ENCODE data around the gene MAPK1.
"Not testable (repeated sequence)": the region's sequence is repeated elsewhere in the genome, so short reads cannot be mapped to it uniquely, and the experiment has no call there.

Gene MAPK1

DNA sequence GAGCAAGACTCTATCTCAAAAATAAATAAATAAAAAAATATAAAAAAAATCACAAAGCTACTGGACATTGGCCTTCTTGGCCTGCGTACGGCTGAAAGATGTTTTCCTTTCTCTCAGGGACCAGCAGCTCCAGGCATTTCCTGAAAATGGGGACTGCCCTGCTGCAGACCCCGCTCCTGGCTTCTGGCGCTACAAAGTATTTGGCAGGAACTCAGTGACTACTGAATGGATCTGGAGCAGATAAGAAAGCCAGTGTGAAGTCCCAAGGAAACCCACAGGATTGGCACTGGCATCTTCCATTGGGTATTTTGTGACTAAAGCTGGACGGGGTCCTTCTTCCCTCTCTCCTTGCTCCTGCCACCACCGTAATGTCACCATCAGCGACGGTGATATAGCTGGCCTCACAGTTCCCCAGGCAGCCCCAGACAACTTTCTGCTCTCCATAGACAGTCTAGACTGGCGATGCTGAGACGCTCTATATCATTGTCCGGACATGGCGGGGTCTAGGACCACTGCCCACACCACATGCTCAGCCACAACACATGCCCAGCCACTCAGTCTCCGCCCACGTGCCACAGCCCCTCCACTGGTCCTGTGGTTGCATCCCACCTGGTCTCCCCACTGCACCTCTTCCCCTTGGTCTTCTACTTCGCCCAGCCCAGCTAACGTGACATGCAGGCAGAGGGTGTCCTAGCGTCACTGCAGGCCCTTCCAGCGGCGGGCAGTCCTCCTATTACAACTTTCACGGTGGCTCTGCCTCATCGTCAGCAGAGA lies 109.2 kb downstream of the MAPK1 start:
- H3K27ac ChIP-seq (ENCODE audit: low read length), result no peak overlapping the region
- H3K4me3 ChIP-seq (ENCODE audit: low read depth in 1 of 2, low read length in 2 of 2), result no peak overlapping the region
- peaks cover 27 to 33% of the 10 kb centered on the region in 2 donors for H3K36me3 ChIP-seq (ENCODE audit: control insufficient read depth in 1 of 2, insufficient read depth in 2 of 2, low read length in 2 of 2)
- no peaks in the 10 kb centered on the region for H3K9me3 ChIP-seq (ENCODE audit: control insufficient read depth in 1 of 2, low read length in 2 of 2)
- peaks cover 0 to 12% of the 10 kb centered on the region in 2 donors for H3K4me1 ChIP-seq (ENCODE audit: control insufficient read depth in 1 of 2, insufficient read depth in 2 of 2, low read length in 2 of 2)
- H3K27me3 ChIP-seq (ENCODE audit: low read depth, low read length), result no peaks in the 10 kb centered on the region

DNA sequence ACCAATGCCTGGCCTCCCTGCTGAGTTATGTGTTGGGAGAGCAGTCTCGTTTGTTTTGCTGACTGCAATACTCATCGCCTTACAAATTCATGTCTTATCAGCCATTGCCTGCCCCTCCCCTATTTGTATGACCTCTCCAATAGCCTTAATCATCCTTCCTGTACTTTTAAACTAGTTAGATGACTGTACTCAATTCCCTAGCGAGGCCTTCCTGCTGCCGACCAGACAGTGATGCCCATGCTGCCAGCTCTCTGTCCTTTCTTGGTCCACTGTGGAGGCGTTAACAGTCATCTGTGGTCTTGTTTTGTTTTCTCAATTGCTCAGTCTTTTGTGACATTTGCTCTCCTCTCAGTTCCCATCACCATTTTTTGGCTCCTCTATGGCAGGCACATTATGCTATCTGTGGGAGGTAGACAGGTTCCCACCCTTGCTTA lies 111.6 kb downstream of the MAPK1 start:
- no peak overlapping the region for H3K27ac ChIP-seq (ENCODE audit: low read length)
- peaks cover 11 to 24% of the 10 kb centered on the region in 2 donors for H3K36me3 ChIP-seq (ENCODE audit: control insufficient read depth in 1 of 2, insufficient read depth in 2 of 2, low read length in 2 of 2)
- H3K4me1 ChIP-seq (ENCODE audit: control insufficient read depth in 1 of 2, insufficient read depth in 2 of 2, low read length in 2 of 2), result peaks cover 0 to 12% of the 10 kb centered on the region in 2 donors
- no peak overlapping the region for H3K4me3 ChIP-seq (ENCODE audit: low read depth in 1 of 2, low read length in 2 of 2)
- no peaks in the 10 kb centered on the region for H3K27me3 ChIP-seq (ENCODE audit: low read depth, low read length)
- no peaks in the 10 kb centered on the region for H3K9me3 ChIP-seq (ENCODE audit: control insufficient read depth in 1 of 2, low read length in 2 of 2)

GRCh38 chr22:21754523-21754922 lies 112.9 kb downstream of the MAPK1 start:
- H3K27me3 ChIP-seq (ENCODE audit: low read depth, low read length), result no peaks in the 10 kb centered on the region
- H3K36me3 ChIP-seq (ENCODE audit: control insufficient read depth in 1 of 2, insufficient read depth in 2 of 2, low read length in 2 of 2), result peaks cover 11 to 24% of the 10 kb centered on the region in 2 donors
- H3K27ac ChIP-seq (ENCODE audit: low read length), result no peak overlapping the region
- no peaks in the 10 kb centered on the region for H3K9me3 ChIP-seq (ENCODE audit: control insufficient read depth in 1 of 2, low read length in 2 of 2)
- H3K4me3 ChIP-seq (ENCODE audit: low read depth in 1 of 2, low read length in 2 of 2), result no peak overlapping the region
- H3K4me1 ChIP-seq (ENCODE audit: control insufficient read depth in 1 of 2, insufficient read depth in 2 of 2, low read length in 2 of 2), result peaks cover 0 to 12% of the 10 kb centered on the region in 2 donors

DNA sequence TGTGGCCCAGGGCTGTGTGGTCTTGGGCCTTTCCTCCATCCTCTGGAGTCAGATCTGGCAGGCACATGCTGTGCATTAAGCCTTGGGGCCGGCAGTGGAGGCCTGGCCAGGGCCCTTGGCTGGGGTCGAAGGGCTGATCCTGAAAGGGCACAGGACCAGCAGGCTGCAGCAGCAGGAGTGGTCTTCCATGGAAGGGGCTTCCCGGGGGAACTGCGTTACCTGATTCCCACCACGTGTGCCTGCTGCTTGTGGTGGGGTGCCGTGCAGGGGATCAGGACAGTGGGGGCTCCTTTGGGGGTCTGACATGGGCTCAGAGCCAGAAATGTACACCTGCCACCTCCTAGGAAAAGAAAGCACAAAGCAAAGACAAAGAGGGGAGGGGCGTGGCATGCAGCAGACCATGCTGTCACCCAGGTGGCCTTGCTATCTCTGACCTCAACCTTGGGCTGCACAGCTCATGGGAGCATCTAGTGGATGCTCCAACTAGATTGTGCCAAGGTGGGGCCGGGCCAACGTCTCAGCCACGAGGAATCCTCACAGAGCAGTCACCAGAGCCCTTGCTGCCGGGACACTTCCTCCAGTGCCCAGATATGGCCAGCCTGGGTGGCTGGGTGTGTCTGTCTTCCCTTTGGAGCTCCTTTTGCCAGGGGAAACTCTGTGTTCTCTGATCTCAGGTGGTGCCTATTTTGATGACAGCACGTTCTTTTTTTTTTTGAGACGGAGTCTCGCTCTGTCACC lies 113.9 kb downstream of the MAPK1 start:
- Histone ChIP-seq H3K9me3 (ENCODE audit: control insufficient read depth in 1 of 2, low read length in 2 of 2) (no peaks in the 10 kb centered on the region), H3K27ac (ENCODE audit: low read length) (no peak overlapping the region), H3K4me1 (ENCODE audit: control insufficient read depth in 1 of 2, insufficient read depth in 2 of 2, low read length in 2 of 2) (peaks cover 0 to 12% of the 10 kb centered on the region in 2 donors), H3K36me3 (ENCODE audit: control insufficient read depth in 1 of 2, insufficient read depth in 2 of 2, low read length in 2 of 2) (peaks cover 11 to 24% of the 10 kb centered on the region in 2 donors), H3K4me3 (ENCODE audit: low read depth in 1 of 2, low read length in 2 of 2) (no peak overlapping the region), H3K27me3 (ENCODE audit: low read depth, low read length) (no peaks in the 10 kb centered on the region)

- Histone ChIP-seq H3K36me3 (ENCODE audit: control insufficient read depth in 1 of 2, insufficient read depth in 2 of 2, low read length in 2 of 2) (peaks cover 8 to 14% of the 10 kb centered on the region in 2 donors), H3K4me3 (ENCODE audit: low read depth in 1 of 2, low read length in 2 of 2) (no peak overlapping the region), H3K4me1 (ENCODE audit: control insufficient read depth in 1 of 2, insufficient read depth in 2 of 2, low read length in 2 of 2) (peaks cover 0 to 12% of the 10 kb centered on the region in 2 donors), H3K27ac (ENCODE audit: low read length) (no peak overlapping the region), H3K9me3 (ENCODE audit: control insufficient read depth in 1 of 2, low read length in 2 of 2) (no peaks in the 10 kb centered on the region), H3K27me3 (ENCODE audit: low read depth, low read length) (no peaks in the 10 kb centered on the region)
These were observed 115.2 kb downstream of the MAPK1 start for GRCh38 chr22:21752276-21752675.

DNA sequence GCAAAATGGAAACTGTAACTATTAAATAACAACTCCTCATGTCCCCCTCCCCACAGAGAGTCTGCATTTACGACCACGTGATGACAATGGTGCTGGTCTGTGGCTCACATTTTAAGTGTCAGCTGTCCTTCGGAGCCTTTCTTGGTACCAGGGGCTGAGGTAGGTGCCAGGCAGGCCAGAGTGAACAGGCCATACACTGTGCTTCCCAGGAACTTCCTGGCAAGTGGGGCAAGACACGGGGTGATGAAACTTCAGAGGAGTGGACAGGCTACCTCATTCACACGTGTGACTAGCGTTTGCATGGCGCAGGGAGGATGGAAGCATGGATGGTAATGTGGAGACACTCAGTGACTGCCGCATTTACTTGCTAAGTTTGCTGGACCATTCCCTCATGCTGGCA lies 121.5 kb downstream of the MAPK1 start:
- no peaks in the 10 kb centered on the region for H3K9me3 ChIP-seq (ENCODE audit: control insufficient read depth in 1 of 2, low read length in 2 of 2)
- no peak overlapping the region for H3K4me3 ChIP-seq (ENCODE audit: low read depth in 1 of 2, low read length in 2 of 2)
- no peaks in the 10 kb centered on the region for H3K27me3 ChIP-seq (ENCODE audit: low read depth, low read length)
- no peaks in the 10 kb centered on the region for H3K4me1 ChIP-seq (ENCODE audit: control insufficient read depth in 1 of 2, insufficient read depth in 2 of 2, low read length in 2 of 2)
- no peaks in the 10 kb centered on the region for H3K36me3 ChIP-seq (ENCODE audit: control insufficient read depth in 1 of 2, insufficient read depth in 2 of 2, low read length in 2 of 2)
- no peak overlapping the region for H3K27ac ChIP-seq (ENCODE audit: low read length)

GRCh38 chr22:21744917-21745316 lies 122.5 kb downstream of the MAPK1 start:
- H3K9me3 ChIP-seq (ENCODE audit: control insufficient read depth in 1 of 2, low read length in 2 of 2); H3K27me3 ChIP-seq (ENCODE audit: low read depth, low read length); H3K27ac ChIP-seq (ENCODE audit: low read length); H3K4me3 ChIP-seq (ENCODE audit: low read depth in 1 of 2, low read length in 2 of 2); H3K36me3 ChIP-seq (ENCODE audit: control insufficient read depth in 1 of 2, insufficient read depth in 2 of 2, low read length in 2 of 2); H3K4me1 ChIP-seq (ENCODE audit: control insufficient read depth in 1 of 2, insufficient read depth in 2 of 2, low read length in 2 of 2): not testable (repeated sequence)

DNA sequence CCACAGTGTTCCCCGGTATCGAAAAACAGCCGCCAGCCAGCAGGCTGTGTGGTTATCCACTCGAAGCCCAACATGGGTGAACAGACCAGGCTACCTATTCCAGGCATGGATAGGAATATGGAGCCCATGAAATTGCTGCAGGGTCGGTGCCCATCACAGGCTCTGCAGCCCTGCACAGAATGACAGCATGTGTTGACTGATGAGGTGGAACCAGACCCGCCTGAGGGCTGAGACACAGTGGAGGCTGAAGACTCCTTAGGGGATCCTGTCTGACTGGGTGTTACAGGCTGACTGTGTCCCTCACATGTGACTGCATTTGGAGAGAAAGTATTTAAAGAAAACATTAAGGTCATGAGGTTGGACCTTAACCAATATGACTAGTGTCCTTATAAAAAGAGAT lies 125.7 kb downstream of the MAPK1 start:
- no peaks in the 10 kb centered on the region for H3K27me3 ChIP-seq (ENCODE audit: low read depth, low read length)
- no peaks in the 10 kb centered on the region for H3K9me3 ChIP-seq (ENCODE audit: control insufficient read depth in 1 of 2, low read length in 2 of 2)
- H3K36me3 ChIP-seq (ENCODE audit: control insufficient read depth in 1 of 2, insufficient read depth in 2 of 2, low read length in 2 of 2), result no peaks in the 10 kb centered on the region
- no peaks in the 10 kb centered on the region for H3K4me1 ChIP-seq (ENCODE audit: control insufficient read depth in 1 of 2, insufficient read depth in 2 of 2, low read length in 2 of 2)
- H3K27ac ChIP-seq (ENCODE audit: low read length), result no peak overlapping the region
- H3K4me3 ChIP-seq (ENCODE audit: low read depth in 1 of 2, low read length in 2 of 2), result no peak overlapping the region

DNA sequence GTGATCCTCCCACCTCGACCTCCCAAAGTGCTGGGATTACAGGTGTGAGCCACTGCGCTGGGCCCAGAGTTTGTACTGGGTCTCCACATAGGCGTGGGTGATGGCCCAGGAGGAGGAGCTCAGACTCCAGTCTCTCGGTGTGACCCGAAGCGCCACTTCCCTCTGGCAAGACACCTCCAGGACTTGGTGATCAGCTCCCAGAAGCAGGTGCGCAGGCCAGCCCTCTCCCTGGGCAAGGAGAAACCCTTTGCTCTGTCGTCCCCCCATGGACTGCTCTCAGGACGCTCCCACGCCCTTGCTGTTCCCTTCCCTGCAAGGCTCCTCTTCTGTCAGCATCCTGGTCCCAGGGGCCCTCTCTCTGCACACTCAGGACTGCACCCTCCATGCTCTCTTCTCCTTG lies 126.4 kb downstream of the MAPK1 start:
- Histone ChIP-seq H3K27me3 (ENCODE audit: low read depth, low read length) (no peaks in the 10 kb centered on the region), H3K27ac (ENCODE audit: low read length) (no peak overlapping the region), H3K4me1 (ENCODE audit: control insufficient read depth in 1 of 2, insufficient read depth in 2 of 2, low read length in 2 of 2) (peaks cover 0 to 4% of the 10 kb centered on the region in 2 donors), H3K36me3 (ENCODE audit: control insufficient read depth in 1 of 2, insufficient read depth in 2 of 2, low read length in 2 of 2) (no peaks in the 10 kb centered on the region), H3K4me3 (ENCODE audit: low read depth in 1 of 2, low read length in 2 of 2) (no peak overlapping the region), H3K9me3 (ENCODE audit: control insufficient read depth in 1 of 2, low read length in 2 of 2) (no peaks in the 10 kb centered on the region)

DNA sequence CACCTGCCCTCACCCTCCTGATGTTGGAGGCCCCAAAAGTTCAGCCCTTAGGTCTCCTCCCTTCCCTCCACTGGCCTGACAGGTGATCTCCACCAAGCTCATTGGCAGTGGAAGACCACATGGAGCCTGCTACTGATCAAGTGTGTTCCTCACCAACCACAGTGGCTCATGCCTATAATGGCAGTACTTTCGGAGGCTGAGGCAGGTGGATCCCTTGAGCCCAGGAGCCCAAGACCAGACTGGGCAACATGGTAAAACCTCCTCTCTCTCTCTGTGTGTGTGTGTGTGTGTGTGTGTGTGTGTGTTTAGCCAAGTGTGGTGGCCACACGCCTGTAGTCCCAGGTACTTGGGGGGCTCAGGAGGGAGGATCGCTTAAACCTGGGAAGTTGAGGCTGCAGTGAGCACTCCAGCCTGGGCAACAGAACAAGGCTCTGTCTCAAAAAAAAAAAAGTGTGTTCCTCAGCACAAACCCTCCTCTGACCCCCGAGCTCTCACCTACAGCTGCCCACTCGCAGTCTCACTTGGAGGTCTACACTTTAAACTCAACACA lies 127.5 kb downstream of the MAPK1 start:
- no peaks in the 10 kb centered on the region for H3K36me3 ChIP-seq (ENCODE audit: control insufficient read depth in 1 of 2, insufficient read depth in 2 of 2, low read length in 2 of 2)
- H3K27ac ChIP-seq (ENCODE audit: low read length), result no peak overlapping the region
- H3K27me3 ChIP-seq (ENCODE audit: low read depth, low read length), result no peaks in the 10 kb centered on the region
- H3K9me3 ChIP-seq (ENCODE audit: control insufficient read depth in 1 of 2, low read length in 2 of 2), result no peaks in the 10 kb centered on the region
- H3K4me1 ChIP-seq (ENCODE audit: control insufficient read depth in 1 of 2, insufficient read depth in 2 of 2, low read length in 2 of 2), result peaks cover 2 to 7% of the 10 kb centered on the region in 2 donors
- no peak overlapping the region for H3K4me3 ChIP-seq (ENCODE audit: low read depth in 1 of 2, low read length in 2 of 2)

- H3K27ac ChIP-seq (ENCODE audit: low read length), result no peak overlapping the region
- H3K4me1 ChIP-seq (ENCODE audit: control insufficient read depth in 1 of 2, insufficient read depth in 2 of 2, low read length in 2 of 2), result peaks cover 6 to 11% of the 10 kb centered on the region in 2 donors
These were observed 128.5 kb downstream of the MAPK1 start for GRCh38 chr22:21738966-21739365.

More at GRCh38 chr22:21738966-21739365, 128.5 kb downstream of the MAPK1 start:
- Histone ChIP-seq H3K27me3 (ENCODE audit: low read depth, low read length) (no peaks in the 10 kb centered on the region), H3K36me3 (ENCODE audit: control insufficient read depth in 1 of 2, insufficient read depth in 2 of 2, low read length in 2 of 2) (no peaks in the 10 kb centered on the region), H3K4me3 (ENCODE audit: low read depth in 1 of 2, low read length in 2 of 2) (no peak overlapping the region), H3K9me3 (ENCODE audit: control insufficient read depth in 1 of 2, low read length in 2 of 2) (no peaks in the 10 kb centered on the region)

Data from muscle layer of duodenum (tissue), 2 donors.